Sigmoid colon (tissue), 7 donors: ENCODE results near the gene BCAS3. TPM values are rescaled to one million over a fixed set of nuclear protein-coding genes. Genes with fewer than 3 reads are reported as not detected.

ENCODE experiments used
- DNase-seq: peaks from one replicate; pipeline ENCODE4 v3.0.0-alpha.2; 2019
- H3K27ac ChIP-seq, 4 donors: fragments of 200-600 bp; sonication (generic); one replicate each; pipeline ENCODE4 v1.5.1; 2016 to 2019; ENCODE audit warnings: mild to moderate bottlenecking in 1 of 4
- H3K27me3 ChIP-seq, 3 donors: fragments of 200-600 bp; sonication (generic); one replicate each; pipeline ENCODE4 v1.5.1; 2019; ENCODE audit warnings: mild to moderate bottlenecking in 1 of 3
- H3K36me3 ChIP-seq, 4 donors: fragments of 200-600 bp; sonication (generic); one replicate each; pipeline ENCODE4 v1.5.1; 2016 to 2019
- H3K4me1 ChIP-seq, 4 donors: fragments of 200-600 bp; sonication (generic); one replicate each; pipeline ENCODE4 v1.5.1; 2017 to 2019
- H3K4me3 ChIP-seq, 4 donors: fragments of 200-600 bp; sonication (generic); one replicate each; pipeline ENCODE4 v1.5.1; 2017 to 2019; ENCODE audit warnings: mild to moderate bottlenecking in 2 of 4, moderate library complexity in 1 of 4
- H3K9me3 ChIP-seq, 4 donors: fragments of 200-600 bp in 3 of 4; sonication (generic) in 3 of 4; one replicate each; pipeline versions ENCODE4 v1.5.1 to v1.6.1; 2013 to 2019
- CTCF ChIP-seq, 4 experiments: fragments of 450-650 bp in 3 of 4; fragments of 200-600 bp in 1 of 4; IDR thresholded peaks; one replicate each; pipeline ENCODE4 v1.5.1; 2016 to 2019; ENCODE audit warnings: antibody characterized with exemption in 4 of 4, mild to moderate bottlenecking in 3 of 4, moderate library complexity in 2 of 4
- EP300 ChIP-seq, 4 donors: sonication (generic); formaldehyde crosslinking; IDR thresholded peaks; one replicate each; pipeline ENCODE4 v1.6.1; 2017; ENCODE audit warnings: antibody characterized with exemption in 4 of 4
- POLR2A ChIP-seq, 2 donors: fragments of 450-650 bp; IDR thresholded peaks; one replicate each; pipeline ENCODE4 v1.6.1; 2016; ENCODE audit warnings: antibody characterized with exemption in 2 of 2, mild to moderate bottlenecking in 2 of 2, moderate library complexity in 2 of 2
- POLR2AphosphoS5 ChIP-seq, 4 donors: sonication (generic); formaldehyde crosslinking; IDR thresholded peaks; one replicate each; pipeline ENCODE4 v1.6.1; 2017; ENCODE audit warnings: antibody characterized with exemption in 4 of 4
- WGBS, 2 donors: extraction: QIAGEN DNeasy Blood & Tissue Kit; methylation state at CpG; one replicate each; pipeline ENCODE4 v1.1.7; 2013; 5-methylcytosine and 5-hydroxymethylcytosine counted together
- intact Hi-C: fragments of 100-400 bp; cut with DNase I; formaldehyde crosslinking; loops from one replicate; pipeline ENCODE4 v1.15.1; 2023
- polyA plus RNA-seq, 3 donors: library from polyadenylated mRNA; stranded (reverse); fragments of 200-250 nt; gene quantifications; one replicate each; pipeline ENCODE4 v1.2.3, GENCODE V29; 2013
- total RNA-seq, 4 donors: library from RNA; depleted of rRNA; stranded (reverse); fragments of >200 nt; gene quantifications; one replicate each; pipeline ENCODE4 v1.1.0, GENCODE V29; 2016
- donor health status: healthy with polysubstance abuse.
- donor health status: Bipolar disorder and iron deficiency.
- donor health status: healthy.

The BCAS3 gene
- total and polyA plus RNA-seq, 7 donors = 6.3 to 38.5 (median 28.5) TPM

GRCh38 chr17:61260071-61260797, 582.6 kb downstream of the BCAS3 start:
- peak overlapping the region in 2 of 4 donors; percentile 0 to 63 for H3K27ac ChIP-seq
- WGBS, 2 donors = 81 to 83% methylated on average over 12 of the region's 12 CpGs
- DNase-seq = no peak
- H3K9me3 ChIP-seq = no peaks in the 10 kb centered on the region
- H3K4me1 ChIP-seq = no peaks in the 10 kb centered on the region
- H3K27me3 ChIP-seq = peaks cover 0 to 59% (median 9%) of the 10 kb centered on the region in 3 donors
- TF ChIP-seq CTCF (IDR thresholded peaks at IDR 0.05) = no peak
- TF ChIP-seq POLR2AphosphoS5 (IDR thresholded peaks at IDR 0.05) = no peak
- TF ChIP-seq POLR2A (IDR thresholded peaks at IDR 0.05) = no peak
- no peak for TF ChIP-seq EP300 (IDR thresholded peaks at IDR 0.05)
- no peak overlapping the region for H3K4me3 ChIP-seq
- intact Hi-C loops = no loop called here
- no peaks in the 10 kb centered on the region for H3K36me3 ChIP-seq

- Histone ChIP-seq H3K36me3 (no peaks in the 10 kb centered on the region), H3K4me3 (no peak overlapping the region), H3K4me1 (no peaks in the 10 kb centered on the region), H3K9me3 (no peaks in the 10 kb centered on the region), H3K27ac (peak overlapping the region in 2 of 4 donors; percentile 15 to 63), H3K27me3 (peaks cover 0 to 50% (median 9%) of the 10 kb centered on the region in 3 donors)
- 79 to 86% methylated on average over 6 of the region's 6 CpGs for WGBS, 2 donors
- TF ChIP-seq CTCF (IDR thresholded peaks at IDR 0.05) (no peak), POLR2A (IDR thresholded peaks at IDR 0.05) (no peak), EP300 (IDR thresholded peaks at IDR 0.05) (no peak), POLR2AphosphoS5 (IDR thresholded peaks at IDR 0.05) (no peak)
- intact Hi-C loops = no loop called here
- DNase-seq = no peak
Observed at GRCh38 chr17:61261001-61261637, 583.5 kb downstream of the BCAS3 start.

GRCh38 chr17:61265397-61265796, 587.7 kb downstream of the BCAS3 start:
- Histone ChIP-seq H3K27ac (no peak overlapping the region), H3K9me3 (no peaks in the 10 kb centered on the region), H3K4me3 (no peak overlapping the region), H3K4me1 (no peaks in the 10 kb centered on the region), H3K27me3 (peaks cover 0 to 23% (median 0%) of the 10 kb centered on the region in 3 donors), H3K36me3 (no peaks in the 10 kb centered on the region)
- DNase-seq = no peak
- intact Hi-C loops = no loop called here
- TF ChIP-seq POLR2AphosphoS5 (IDR thresholded peaks at IDR 0.05) = no peak
- no peak for TF ChIP-seq CTCF (IDR thresholded peaks at IDR 0.05)
- TF ChIP-seq EP300 (IDR thresholded peaks at IDR 0.05) = no peak
- no peak for TF ChIP-seq POLR2A (IDR thresholded peaks at IDR 0.05)
- 91 to 92% methylated on average over 2 of the region's 2 CpGs for WGBS, 2 donors

GRCh38 chr17:61267847-61268246, 590.2 kb downstream of the BCAS3 start:
- Histone ChIP-seq H3K4me3 (no peak overlapping the region), H3K27me3 (peaks cover 0 to 11% (median 0%) of the 10 kb centered on the region in 3 donors), H3K4me1 (no peaks in the 10 kb centered on the region), H3K9me3 (no peaks in the 10 kb centered on the region), H3K27ac (no peak overlapping the region), H3K36me3 (no peaks in the 10 kb centered on the region)
- 87 to 93% methylated on average over 5 of the region's 5 CpGs for WGBS, 2 donors
- DNase-seq = no peak
- TF ChIP-seq POLR2AphosphoS5 (IDR thresholded peaks at IDR 0.05) (no peak), CTCF (IDR thresholded peaks at IDR 0.05) (no peak)
- intact Hi-C loops = no loop called here
